ENCODE measurements around the gene ZFHX3.

ZFHX3 gene

DNA sequence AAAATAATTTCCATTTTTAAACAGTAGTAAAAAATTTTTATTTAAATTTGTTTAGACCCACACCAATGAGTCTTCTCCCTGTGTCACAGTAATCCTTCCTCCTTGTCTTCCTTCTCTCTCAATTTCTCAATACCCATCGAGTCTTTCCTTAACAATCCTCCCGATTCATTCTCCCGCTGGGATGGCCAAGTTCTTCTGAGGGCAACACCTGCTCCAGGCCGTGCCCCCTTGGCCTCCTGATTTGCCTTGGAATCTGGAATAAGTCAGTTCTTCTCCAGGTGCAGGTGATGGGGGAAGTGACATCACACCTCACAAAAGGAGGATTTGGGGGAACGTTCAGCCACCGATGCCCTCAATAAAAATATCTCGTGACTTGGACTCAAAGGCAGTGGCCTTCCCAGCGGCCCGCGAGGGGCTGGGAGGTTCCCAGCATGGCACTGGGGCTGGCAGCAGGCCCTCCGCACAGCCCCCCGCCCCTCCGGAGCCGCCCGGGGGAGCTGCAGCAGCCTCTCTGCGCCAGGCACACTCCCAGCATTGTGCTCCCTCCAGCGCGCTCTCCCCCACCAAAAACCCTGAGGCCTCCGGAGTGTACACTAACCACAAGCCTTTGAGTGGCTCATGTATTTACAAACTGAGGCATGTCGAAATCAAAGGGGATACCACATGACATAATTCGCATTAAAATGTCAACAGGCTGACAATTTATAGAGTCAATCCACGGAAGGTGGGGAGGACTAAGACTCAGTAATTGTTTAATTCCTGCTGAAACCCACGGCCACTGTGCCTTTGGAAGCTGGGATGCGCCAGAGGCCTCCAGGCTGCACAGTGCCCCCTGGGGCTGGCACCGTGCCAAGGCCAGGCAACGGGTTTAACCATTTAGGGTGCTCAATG lies 120.5 kb downstream of the ZFHX3 start:
- Histone ChIP-seq H3K4me1 (peaks cover 31% of the 10 kb centered on the region), H3K36me3 (no peaks in the 10 kb centered on the region; the same call in 1 of the 2 replicates), H3K9me3 (no peaks in the 10 kb centered on the region), H3K27me3 (no peaks in the 10 kb centered on the region), H3K4me3 (ENCODE audit: low read depth, low read length) (no peak overlapping the region)
- DNase-seq: peak; percentile 61
- TF ChIP-seq, protein P1, sequence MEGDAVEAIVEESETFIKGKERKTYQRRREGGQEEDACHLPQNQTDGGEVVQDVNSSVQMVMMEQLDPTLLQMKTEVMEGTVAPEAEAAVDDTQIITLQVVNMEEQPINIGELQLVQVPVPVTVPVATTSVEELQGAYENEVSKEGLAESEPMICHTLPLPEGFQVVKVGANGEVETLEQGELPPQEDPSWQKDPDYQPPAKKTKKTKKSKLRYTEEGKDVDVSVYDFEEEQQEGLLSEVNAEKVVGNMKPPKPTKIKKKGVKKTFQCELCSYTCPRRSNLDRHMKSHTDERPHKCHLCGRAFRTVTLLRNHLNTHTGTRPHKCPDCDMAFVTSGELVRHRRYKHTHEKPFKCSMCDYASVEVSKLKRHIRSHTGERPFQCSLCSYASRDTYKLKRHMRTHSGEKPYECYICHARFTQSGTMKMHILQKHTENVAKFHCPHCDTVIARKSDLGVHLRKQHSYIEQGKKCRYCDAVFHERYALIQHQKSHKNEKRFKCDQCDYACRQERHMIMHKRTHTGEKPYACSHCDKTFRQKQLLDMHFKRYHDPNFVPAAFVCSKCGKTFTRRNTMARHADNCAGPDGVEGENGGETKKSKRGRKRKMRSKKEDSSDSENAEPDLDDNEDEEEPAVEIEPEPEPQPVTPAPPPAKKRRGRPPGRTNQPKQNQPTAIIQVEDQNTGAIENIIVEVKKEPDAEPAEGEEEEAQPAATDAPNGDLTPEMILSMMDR (IDR thresholded peaks at IDR 0.05; ENCODE audit: low read depth, low read length): no peak

DNA sequence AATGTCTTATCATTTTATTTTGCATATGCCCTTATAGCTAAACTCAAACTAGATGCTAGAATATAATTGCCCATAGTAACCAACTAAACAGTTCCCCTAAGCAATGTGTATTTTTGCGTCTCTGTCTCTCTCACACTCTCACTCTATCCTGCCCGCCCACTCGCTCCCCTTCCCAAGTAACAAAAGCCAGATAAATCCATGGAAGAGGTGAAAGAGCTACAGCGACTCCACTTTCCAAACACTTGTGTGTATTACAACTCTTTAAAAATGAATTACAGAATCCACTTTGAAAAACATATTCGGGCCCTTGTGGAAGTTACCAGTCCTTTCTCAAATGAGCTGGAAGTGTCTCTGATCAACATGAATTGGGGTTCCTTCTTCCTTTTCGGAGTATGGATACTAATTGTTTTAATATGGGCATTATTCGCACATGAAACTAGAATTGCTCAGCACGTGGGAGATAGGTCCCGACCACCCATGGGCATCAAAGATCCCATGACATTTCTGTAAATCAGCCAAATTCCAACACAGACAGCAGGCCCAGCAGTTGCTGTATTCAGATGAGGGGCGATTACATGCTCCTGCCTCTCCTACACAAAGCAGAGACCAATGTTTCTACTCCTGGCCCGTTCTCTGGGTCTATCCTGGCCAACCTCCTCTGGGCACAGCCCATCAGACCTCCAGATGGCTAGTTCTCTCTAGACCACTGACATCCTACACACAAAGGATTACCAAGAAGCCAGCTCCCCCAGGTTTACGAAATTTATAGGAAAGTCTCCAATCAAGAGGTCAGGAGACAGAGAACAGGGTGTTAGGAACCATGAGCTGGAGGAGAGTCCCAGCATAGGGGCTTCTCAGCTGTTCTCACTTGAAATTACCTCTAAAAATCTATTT lies 121.5 kb downstream of the ZFHX3 start:
- H3K4me1 ChIP-seq: peaks cover 29% of the 10 kb centered on the region
- H3K4me3 ChIP-seq (ENCODE audit: low read depth, low read length): no peak overlapping the region
- no peaks in the 10 kb centered on the region for H3K27me3 ChIP-seq
- H3K36me3 ChIP-seq: no peaks in the 10 kb centered on the region; the same call in 1 of the 2 replicates
- DNase-seq: no peak
- no peaks in the 10 kb centered on the region for H3K9me3 ChIP-seq
- TF ChIP-seq, protein P1 (IDR thresholded peaks at IDR 0.05; ENCODE audit: low read depth, low read length): no peak

DNA sequence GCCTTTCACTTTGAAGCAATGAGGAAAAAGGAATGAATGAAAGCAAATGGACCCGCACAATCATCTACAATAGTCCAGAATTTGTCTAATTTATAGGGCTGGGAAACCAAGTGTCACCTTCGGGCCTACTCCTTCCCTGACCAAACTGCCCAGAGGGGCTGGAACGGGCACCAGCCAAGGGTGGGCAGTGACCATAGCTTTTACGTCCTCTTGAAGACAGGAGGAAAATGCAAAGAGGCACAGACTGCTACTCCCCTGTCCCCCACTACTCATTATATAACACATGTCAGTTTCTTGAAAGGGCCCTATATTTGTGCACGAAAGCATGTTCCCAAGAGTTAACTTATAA lies 122.3 kb downstream of the ZFHX3 start:
- no peaks in the 10 kb centered on the region for H3K9me3 ChIP-seq

GRCh38 chr16:72924927-72925630 lies 122.8 kb downstream of the ZFHX3 start:
- H3K4me1 ChIP-seq: peaks cover 32% of the 10 kb centered on the region
- no peak for DNase-seq

More for the DNA sequence above, 122.3 kb downstream of the ZFHX3 start:
- no peaks in the 10 kb centered on the region for H3K27me3 ChIP-seq
- H3K4me3 ChIP-seq (ENCODE audit: low read depth, low read length): no peak overlapping the region
- DNase-seq: no peak
- no peaks in the 10 kb centered on the region; the same call in 1 of the 2 replicates for H3K36me3 ChIP-seq
- H3K4me1 ChIP-seq: peaks cover 30% of the 10 kb centered on the region
- TF ChIP-seq, protein P1 (IDR thresholded peaks at IDR 0.05; ENCODE audit: low read depth, low read length): no peak

GRCh38 chr16:72924537-72924926 lies 123.4 kb downstream of the ZFHX3 start:
- Histone ChIP-seq H3K4me3 (ENCODE audit: low read depth, low read length) (no peak overlapping the region), H3K4me1 (peaks cover 33% of the 10 kb centered on the region), H3K9me3 (no peaks in the 10 kb centered on the region), H3K27me3 (no peaks in the 10 kb centered on the region), H3K36me3 (no peaks in the 10 kb centered on the region)
- TF ChIP-seq, protein P1 (IDR thresholded peaks at IDR 0.05; ENCODE audit: low read depth, low read length): no peak
- DNase-seq: no peak

More at GRCh38 chr16:72924927-72925630, 122.8 kb downstream of the ZFHX3 start:
- Histone ChIP-seq H3K36me3 (no peaks in the 10 kb centered on the region), H3K9me3 (no peaks in the 10 kb centered on the region), H3K4me3 (ENCODE audit: low read depth, low read length) (no peak overlapping the region), H3K27me3 (no peaks in the 10 kb centered on the region)
- TF ChIP-seq, protein P1 (IDR thresholded peaks at IDR 0.05; ENCODE audit: low read depth, low read length): no peak

All from BE2C (cell line).